ENCODE measurements around the gene DNAJA1. TPM values are rescaled to one million over a fixed set of nuclear protein-coding genes. Genes with fewer than 3 reads are reported as not detected.

DNAJA1 gene
- polyA plus RNA-seq, 1 donor (not counting 4 experiments of a cell fraction or from before 2014, with no cell fraction given): 169 TPM

GRCh38 chr9:33041432-33042188 is 16.5 kb downstream of the DNAJA1 start:
- Histone ChIP-seq H2AFZ (ENCODE audit: control insufficient read depth, low read length) (no peak overlapping the region), H3K4me3 (ENCODE audit: control insufficient read depth in 2 of 3, extremely low read depth in 1 of 3, insufficient read depth in 2 of 3, low read depth in 1 of 3, low read length in 3 of 3) (no peak overlapping the region), H3K4me1 (ENCODE audit: control insufficient read depth, extremely low read depth, insufficient read depth, low read length) (peaks cover 12% of the 10 kb centered on the region), H3K9me1 (ENCODE audit: control insufficient read depth, extremely low read depth, insufficient read depth, low read length) (no peaks in the 10 kb centered on the region), H3K9me3 (ENCODE audit: control insufficient read depth, low read depth, low read length) (no peaks in the 10 kb centered on the region), H3K9ac (ENCODE audit: control insufficient read depth, extremely low read depth, insufficient read depth, low read length) (no peak overlapping the region), H3K4me2 (ENCODE audit: control insufficient read depth, extremely low read depth, insufficient read depth, low read depth, low read length) (no peak overlapping the region), H3K79me2 (ENCODE audit: control insufficient read depth, insufficient read depth, low read length) (peaks cover 3% of the 10 kb centered on the region), H3K27me3 (ENCODE audit: control insufficient read depth, extremely low read depth, insufficient read depth, low read length) (no peaks in the 10 kb centered on the region), H4K20me1 (ENCODE audit: control insufficient read depth, extremely low read depth, insufficient read depth, low read length) (no peaks in the 10 kb centered on the region), H3K27ac (ENCODE audit: control insufficient read depth, insufficient read depth, low read length) (no peak overlapping the region), H3K36me3 (ENCODE audit: control insufficient read depth in 2 of 2, extremely low read depth in 1 of 2, insufficient read depth in 2 of 2, low read length in 2 of 2) (peaks cover 14 to 21% of the 10 kb centered on the region in 2 experiments)
- TF ChIP-seq, protein P1, sequence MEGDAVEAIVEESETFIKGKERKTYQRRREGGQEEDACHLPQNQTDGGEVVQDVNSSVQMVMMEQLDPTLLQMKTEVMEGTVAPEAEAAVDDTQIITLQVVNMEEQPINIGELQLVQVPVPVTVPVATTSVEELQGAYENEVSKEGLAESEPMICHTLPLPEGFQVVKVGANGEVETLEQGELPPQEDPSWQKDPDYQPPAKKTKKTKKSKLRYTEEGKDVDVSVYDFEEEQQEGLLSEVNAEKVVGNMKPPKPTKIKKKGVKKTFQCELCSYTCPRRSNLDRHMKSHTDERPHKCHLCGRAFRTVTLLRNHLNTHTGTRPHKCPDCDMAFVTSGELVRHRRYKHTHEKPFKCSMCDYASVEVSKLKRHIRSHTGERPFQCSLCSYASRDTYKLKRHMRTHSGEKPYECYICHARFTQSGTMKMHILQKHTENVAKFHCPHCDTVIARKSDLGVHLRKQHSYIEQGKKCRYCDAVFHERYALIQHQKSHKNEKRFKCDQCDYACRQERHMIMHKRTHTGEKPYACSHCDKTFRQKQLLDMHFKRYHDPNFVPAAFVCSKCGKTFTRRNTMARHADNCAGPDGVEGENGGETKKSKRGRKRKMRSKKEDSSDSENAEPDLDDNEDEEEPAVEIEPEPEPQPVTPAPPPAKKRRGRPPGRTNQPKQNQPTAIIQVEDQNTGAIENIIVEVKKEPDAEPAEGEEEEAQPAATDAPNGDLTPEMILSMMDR (optimal IDR thresholded peaks at IDR 0.05 in 1 of 3, IDR thresholded peaks at IDR 0.05 in 1 of 3, conservative IDR thresholded peaks at IDR 0.05 in 1 of 3; ENCODE audit: extremely low read depth in 1 of 3, insufficient read depth in 2 of 3, low read length in 3 of 3): no peak
- TF ChIP-seq EZH2 (IDR thresholded peaks at IDR 0.05; ENCODE audit: low read length): no peak
- dilution Hi-C loops (cut with MboI; ENCODE audit: extremely low pct_ligation_motif_present, low sequenced_read_pairs): no loop called here
- FAIRE-seq (no peak), DNase-seq (ENCODE audit: low read depth, low spot score) (no peak)

GRCh38 chr9:33042473-33042872 is 17.4 kb downstream of the DNAJA1 start:
- Histone ChIP-seq H3K4me1 (ENCODE audit: control insufficient read depth, extremely low read depth, insufficient read depth, low read length) (peaks cover 12% of the 10 kb centered on the region), H3K79me2 (ENCODE audit: control insufficient read depth, insufficient read depth, low read length) (no peaks in the 10 kb centered on the region), H4K20me1 (ENCODE audit: control insufficient read depth, extremely low read depth, insufficient read depth, low read length) (no peaks in the 10 kb centered on the region), H3K4me3 (ENCODE audit: control insufficient read depth in 2 of 3, extremely low read depth in 1 of 3, insufficient read depth in 2 of 3, low read depth in 1 of 3, low read length in 3 of 3) (no peak overlapping the region), H3K9ac (ENCODE audit: control insufficient read depth, extremely low read depth, insufficient read depth, low read length) (no peak overlapping the region), H3K9me3 (ENCODE audit: control insufficient read depth, low read depth, low read length) (no peaks in the 10 kb centered on the region), H3K9me1 (ENCODE audit: control insufficient read depth, extremely low read depth, insufficient read depth, low read length) (no peaks in the 10 kb centered on the region), H2AFZ (ENCODE audit: control insufficient read depth, low read length) (no peak overlapping the region), H3K36me3 (ENCODE audit: control insufficient read depth in 2 of 2, extremely low read depth in 1 of 2, insufficient read depth in 2 of 2, low read length in 2 of 2) (peaks cover 6 to 17% of the 10 kb centered on the region in 2 experiments), H3K27ac (ENCODE audit: control insufficient read depth, insufficient read depth, low read length) (no peak overlapping the region), H3K27me3 (ENCODE audit: control insufficient read depth, extremely low read depth, insufficient read depth, low read length) (no peaks in the 10 kb centered on the region), H3K4me2 (ENCODE audit: control insufficient read depth, extremely low read depth, insufficient read depth, low read depth, low read length) (no peak overlapping the region)
- no peak for DNase-seq (ENCODE audit: low read depth, low spot score)
- FAIRE-seq: no peak
- dilution Hi-C loops (cut with MboI; ENCODE audit: extremely low pct_ligation_motif_present, low sequenced_read_pairs): no loop called here
- TF ChIP-seq EZH2 (IDR thresholded peaks at IDR 0.05; ENCODE audit: low read length): no peak
- TF ChIP-seq, protein P1 (optimal IDR thresholded peaks at IDR 0.05 in 1 of 3, IDR thresholded peaks at IDR 0.05 in 1 of 3, conservative IDR thresholded peaks at IDR 0.05 in 1 of 3; ENCODE audit: extremely low read depth in 1 of 3, insufficient read depth in 2 of 3, low read length in 3 of 3): no peak

All from keratinocyte (primary cell).